Pons (tissue), 1 donor: Measurements from ENCODE around the gene F2RL2.

Source experiments
- DNase-seq: peaks from one replicate; pipeline ENCODE4 v3.0.0-alpha.2; 2016; ENCODE audit warnings: low spot score

F2RL2 gene

DNA sequence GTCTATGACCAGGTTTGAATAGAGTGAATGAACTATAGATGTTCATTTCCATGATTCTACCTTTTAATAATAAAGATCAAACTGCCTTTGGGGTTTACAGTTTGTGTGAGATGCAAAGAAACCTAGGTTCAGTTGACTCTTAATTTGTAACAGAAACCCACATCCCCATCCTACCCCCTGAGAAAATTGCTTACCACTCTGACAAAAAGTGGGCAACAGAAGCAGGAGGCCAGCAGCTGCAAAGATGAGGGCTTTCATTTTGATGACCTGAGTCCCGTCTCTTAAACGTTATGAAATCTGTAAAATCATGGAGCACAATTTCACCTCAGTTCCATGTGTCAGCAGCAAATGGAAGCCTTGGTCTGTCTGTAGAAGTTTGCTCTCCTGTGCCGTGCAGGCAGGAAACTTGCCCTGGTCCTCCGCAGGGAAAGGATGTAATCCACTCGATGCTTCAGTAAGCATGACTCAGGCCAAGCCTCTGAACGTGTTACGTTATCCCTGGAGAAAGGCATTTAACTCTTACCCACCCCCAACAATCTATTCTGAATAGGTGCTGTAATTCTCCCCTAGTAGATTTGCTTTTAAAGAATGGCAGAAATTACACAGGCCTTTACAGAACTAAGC is at the start of gene F2RL2:
Gene F2RL2, minus strand, starts transcription at position 431 of the 624 bp plus-strand sequence. Its CDS starts 173 bp downstream, at position 258.
- no peak for DNase-seq

DNA sequence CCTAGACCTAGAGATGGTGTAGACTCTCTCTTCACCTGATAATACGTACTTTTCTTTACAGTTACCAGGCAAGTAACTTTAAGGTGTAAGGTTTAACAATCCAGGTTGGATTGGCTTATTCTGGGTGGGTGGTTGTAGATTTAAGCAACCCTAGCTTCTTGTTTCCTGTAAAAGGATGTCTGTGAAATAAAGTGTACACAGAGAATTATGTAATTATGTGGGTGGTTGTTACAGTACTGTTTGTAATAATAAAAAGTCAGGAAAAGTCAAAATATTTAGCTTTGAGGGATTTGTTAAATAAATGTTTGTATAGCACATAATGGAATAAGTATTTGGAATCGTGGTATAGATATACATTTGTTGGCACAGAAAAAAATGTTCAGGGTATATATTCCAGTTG is 49.0 kb upstream of the F2RL2 start:
- DNase-seq = no peak

DNA sequence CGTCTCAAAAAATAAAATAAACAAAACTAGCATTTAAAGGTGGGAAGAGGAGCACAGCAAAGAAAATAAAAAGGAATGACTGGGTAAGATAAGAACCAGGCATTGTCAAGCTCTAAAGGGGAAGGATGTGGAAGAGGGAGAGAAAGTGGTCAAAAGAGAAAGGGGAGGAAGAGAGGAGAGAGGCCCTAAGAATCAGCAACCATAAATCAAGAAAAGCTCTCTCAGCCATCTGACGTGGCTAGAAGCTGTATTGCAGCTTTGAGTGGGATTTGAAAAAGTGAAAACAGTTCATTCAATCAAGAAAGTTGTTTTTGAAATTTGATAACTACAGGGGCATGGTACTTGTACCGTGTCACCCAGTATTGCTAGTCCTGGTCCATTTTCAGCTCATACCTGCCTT is 47.3 kb upstream of the F2RL2 start:
- DNase-seq = no peak

- DNase-seq = no peak
These were observed 46.0 kb upstream of the F2RL2 start for GRCh38 chr5:76669245-76669644.

GRCh38 chr5:76667495-76667894 is 44.3 kb upstream of the F2RL2 start:
- no peak for DNase-seq

DNA sequence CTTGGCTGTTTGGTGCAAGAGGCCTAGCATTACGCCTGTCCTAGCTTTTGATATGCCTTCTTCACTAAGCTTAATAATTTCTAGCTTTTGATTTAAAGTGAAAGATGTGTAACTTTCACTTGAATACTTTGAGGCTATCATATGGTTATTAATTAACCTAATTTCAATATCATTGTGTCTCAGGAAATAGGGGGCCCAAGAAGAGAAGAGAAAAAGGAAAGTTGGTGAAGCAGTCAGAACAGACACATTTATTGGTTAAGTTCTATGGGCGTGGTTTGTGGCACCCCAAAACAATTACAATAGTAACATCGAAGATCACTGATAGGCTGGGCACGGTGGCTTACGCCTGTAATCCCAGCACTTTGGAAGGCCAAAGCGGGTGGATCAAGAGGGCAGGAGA is 40.9 kb upstream of the F2RL2 start:
- no peak for DNase-seq

DNA sequence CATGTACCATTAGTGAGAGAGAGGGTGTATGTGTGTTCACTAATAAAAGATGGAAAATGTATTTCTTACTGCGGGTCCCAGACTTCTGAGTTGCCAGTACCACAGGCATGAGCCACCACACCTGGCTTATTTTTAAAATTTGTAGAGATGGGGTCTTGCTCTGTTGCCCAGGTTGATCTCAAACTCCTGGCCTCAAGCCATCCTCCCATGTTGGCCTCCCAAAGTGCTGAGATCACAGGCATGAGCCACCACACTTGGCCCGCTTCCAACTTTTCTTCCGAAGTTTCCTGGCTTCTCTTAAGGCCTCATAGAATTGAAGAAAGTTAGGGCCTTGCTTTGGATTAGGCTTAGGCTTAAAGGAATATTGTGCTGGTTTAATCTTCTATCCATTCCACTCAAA is 40.4 kb upstream of the F2RL2 start:
- DNase-seq = no peak

DNA sequence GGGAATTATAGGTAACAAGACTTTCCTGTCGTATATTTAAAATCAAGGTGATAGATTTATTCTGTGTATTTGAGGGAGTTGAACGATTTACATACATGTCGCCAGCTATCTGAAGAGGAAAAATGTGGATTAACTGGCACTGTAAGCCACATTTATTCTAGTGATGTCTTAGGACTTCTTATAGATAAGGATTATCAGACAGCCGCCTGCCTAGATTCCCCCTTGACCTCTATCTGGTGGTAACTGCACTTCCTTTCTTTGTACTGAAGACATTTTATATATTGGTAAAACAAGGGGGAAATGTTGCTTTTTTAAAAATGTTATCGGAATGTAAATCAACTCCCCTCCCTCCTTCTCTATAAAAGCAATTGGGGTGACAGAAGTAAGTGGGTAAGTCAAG is 39.3 kb upstream of the F2RL2 start:
- DNase-seq = no peak

- no peak for DNase-seq
These were observed 37.2 kb upstream of the F2RL2 start for GRCh38 chr5:76660360-76660759.

DNA sequence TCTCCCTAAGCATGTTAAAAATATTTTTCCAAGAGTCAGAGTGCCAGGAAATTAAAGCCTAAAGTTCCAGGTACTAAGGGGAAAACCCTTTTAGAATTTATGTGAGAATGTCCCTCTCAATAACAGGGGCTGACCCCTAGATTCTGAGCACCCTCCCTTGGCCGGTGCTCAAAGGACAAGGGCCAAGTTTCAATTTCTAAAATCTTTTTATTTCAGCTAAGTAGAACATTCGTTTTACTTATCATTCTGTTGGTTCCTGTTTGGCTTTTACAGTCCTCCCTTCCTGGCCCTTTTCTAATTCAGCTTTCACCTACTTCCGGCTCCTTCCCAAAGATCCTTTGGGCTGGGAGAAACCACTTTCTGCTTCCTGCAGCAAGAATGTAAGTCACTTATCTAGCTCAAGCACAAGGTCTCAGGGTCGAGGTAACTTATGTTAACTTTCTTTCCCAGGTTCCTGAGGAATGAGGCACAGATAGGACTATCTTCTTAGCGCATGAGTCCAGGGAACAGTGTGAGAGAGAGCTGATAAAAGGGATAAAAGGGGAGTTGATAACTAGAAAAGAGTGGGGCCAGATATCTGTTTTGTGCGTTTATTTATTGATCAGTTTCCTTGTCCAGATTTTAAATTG is 34.6 kb upstream of the F2RL2 start:
- no peak for DNase-seq

GRCh38 chr5:76657091-76657490 is 33.9 kb upstream of the F2RL2 start:
- DNase-seq = no peak

- no peak for DNase-seq
These were observed 29.7 kb upstream of the F2RL2 start for GRCh38 chr5:76652809-76653414.

GRCh38 chr5:76649140-76649539 is 25.9 kb upstream of the F2RL2 start:
- no peak for DNase-seq

DNA sequence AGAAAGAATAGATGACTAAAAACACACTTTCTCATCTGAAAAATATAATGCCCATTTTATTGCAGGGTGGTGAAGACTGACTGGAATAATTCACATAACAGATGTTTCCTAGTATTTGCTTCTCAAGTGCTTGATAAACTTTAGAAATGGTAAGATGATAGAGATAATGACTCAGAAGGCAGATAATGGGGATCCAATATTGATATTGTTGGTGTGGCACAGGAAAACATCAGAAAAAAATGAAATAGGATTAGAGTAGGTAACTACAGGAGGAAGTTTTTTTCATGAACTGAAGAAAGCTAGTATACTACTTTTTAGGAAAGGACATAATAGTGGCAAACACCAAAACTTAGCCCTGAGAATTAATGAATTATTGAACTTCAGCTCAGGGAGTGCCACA is 20.2 kb upstream of the F2RL2 start:
- no peak for DNase-seq

DNA sequence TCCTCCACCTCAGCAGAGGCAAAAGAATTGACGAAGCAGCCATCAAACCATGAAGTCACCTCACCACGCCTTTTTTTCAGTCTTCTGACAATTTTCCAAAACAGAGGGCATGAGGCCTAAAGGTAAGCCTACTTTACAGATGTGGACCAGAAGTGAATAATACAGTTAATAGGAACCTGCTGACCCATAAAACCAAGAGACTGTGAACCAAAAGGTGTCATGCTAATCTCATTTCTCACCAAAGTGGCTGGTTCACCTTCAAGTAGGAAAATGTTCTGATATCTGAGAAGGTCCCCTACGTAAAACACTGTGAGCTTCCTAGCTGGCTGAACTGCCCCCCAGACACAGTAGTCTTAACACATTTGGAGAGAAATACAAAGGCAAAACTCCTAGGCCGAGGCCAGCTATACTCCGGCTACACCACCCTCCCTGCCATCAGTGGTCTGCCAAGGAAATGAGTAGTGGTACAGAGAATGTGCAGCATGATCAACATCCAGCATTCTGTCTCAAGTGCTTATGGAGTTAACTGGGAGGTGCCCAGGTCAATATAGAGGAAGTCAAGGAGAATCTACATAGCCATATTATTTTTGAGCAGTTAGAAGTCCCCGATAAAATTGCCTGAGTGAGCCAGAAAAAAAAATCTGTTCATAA is 19.3 kb upstream of the F2RL2 start:
- no peak for DNase-seq

DNA sequence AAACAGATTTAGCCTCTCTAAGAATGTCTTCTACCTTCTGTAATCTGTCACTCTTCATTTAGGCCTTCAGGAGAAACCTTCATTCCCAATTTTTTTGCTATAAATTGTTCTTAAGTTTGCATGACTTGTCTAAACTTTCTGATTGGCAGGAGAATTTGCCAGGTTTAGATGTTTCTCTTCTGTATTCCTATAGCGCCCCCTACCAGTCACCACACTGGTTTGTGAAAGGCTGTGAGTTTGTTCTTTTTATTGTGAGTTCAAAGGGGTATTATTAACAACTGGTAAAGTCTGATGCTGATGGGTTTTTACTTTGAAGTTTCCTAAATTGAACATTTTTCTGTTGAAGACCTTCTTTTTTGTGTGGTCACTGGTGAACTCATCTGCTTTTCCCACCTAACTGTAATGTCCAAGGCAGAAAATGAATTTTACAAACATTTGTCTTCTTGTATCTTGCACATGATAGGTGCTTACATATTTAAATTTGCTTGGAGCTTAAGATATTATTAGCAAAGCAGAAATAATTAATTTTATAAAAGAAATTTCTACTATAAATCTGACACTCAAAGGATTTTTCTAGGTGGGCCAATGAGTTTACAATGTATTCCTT is 18.4 kb upstream of the F2RL2 start:
- peak; percentile 64 for DNase-seq

GRCh38 chr5:76638479-76638878 is 15.3 kb upstream of the F2RL2 start:
- no peak for DNase-seq

GRCh38 chr5:76637490-76637889 is 14.3 kb upstream of the F2RL2 start:
- DNase-seq = no peak

DNA sequence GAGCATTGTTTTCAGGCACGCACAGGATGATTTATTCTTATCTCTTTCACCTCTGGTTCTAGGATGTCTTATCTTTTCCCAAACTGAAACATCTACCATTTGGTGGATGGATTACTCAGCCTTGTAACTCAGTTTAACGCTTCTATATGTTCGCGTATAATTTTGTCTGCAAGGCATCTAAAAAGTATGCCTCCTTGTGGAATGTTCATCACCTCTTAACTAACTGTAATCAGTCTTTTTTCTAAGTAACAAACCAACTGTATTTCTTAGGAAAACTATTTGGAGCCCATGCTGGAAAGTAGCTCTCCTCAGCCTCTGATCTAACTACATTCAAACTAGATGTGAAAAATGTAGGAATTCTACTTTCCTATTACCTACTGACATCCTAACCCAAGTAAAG is 11.5 kb upstream of the F2RL2 start:
- no peak for DNase-seq

DNA sequence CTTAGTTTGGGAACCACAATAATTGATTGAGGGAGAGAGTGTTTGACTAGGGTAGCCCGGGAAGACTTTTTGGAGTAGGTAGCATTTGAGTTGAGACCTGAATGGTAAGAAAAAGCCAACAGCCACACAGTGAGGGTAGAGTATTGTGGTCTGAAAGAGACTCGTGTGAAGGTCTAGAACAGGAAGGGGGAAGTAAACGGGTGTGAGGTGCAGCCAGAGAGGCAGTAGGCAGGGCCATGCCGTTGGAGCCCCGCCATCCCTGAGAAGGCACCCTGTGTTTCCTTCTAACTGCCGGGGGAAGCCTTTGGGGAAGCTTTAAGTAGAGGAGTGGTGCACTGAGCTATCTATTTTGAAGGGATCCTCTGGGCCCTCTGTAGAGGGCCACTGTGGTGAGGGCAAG is 3.5 kb upstream of the F2RL2 start:
- no peak for DNase-seq

DNA sequence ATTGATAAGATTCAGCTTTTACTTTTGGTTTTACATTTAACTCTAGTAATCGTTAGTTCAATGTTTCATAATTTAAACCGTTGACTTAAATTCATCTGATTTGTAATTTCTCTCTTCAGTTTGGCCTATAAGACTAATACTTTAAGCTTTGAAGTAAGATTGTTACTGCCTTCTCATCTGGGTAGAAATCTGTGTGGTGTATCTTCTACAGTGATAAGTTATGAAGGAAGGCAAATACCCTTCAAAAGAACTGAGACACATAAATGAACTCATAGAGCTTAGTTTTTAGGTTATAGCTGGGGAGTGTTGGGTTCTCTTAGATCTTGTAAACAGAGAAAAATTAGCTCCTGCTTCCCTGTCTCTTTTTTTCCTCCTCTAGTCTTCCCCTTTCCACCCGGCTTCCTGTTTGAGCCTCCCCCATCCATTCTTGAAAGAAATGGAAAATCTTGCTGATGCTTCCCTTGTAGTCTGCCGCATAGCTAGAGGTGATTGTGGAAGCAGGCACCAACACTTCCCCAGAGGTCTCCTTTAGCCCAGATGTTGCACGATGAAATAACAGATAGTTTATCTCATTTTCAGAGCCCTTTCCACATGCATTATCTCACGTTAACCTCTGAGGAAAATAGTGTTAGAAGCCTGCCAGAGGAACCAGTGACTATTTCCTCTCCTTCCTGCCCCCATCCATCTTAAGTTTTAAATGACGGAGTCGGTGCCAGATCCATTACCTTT is 2.0 kb upstream of the F2RL2 start:
- no peak for DNase-seq

- no peak for DNase-seq
These were observed 1.1 kb downstream of the F2RL2 start for GRCh38 chr5:76622076-76622475.
